NK-92 treated with Interleukin-12 subunit alpha and Interleukin-12 subunit beta, amount 100 ng/mL, for 24 hours (cell line): ENCODE data around the gene CCNJL.

Experiments used
- DNase-seq: peaks from one replicate; lab custom pipeline; 2025; lab: John Stamatoyannopoulos, UW

Gene CCNJL

GRCh38 chr5:160221082-160221481 is 91.3 kb downstream of the CCNJL start:
- DNase-seq = no peak

- no peak for DNase-seq
These were observed 93.0 kb downstream of the CCNJL start for GRCh38 chr5:160219356-160219755.

GRCh38 chr5:160213537-160213936 is 98.8 kb downstream of the CCNJL start:
- no peak for DNase-seq

GRCh38 chr5:160211352-160211751 is 101.0 kb downstream of the CCNJL start:
- no peak for DNase-seq

GRCh38 chr5:160210606-160211005 is 101.8 kb downstream of the CCNJL start:
- no peak for DNase-seq

- no peak for DNase-seq
These were observed 102.4 kb downstream of the CCNJL start for GRCh38 chr5:160209917-160210316.

- no peak for DNase-seq
These were observed 105.3 kb downstream of the CCNJL start for GRCh38 chr5:160207061-160207460.
